CD4-positive, alpha-beta T cell treated with Interleukin-17A for 1 hour (primary cell): ENCODE data around the gene ANTKMT.
"Not testable (repeated sequence)": the region's sequence is repeated elsewhere in the genome, so short reads cannot be mapped to it uniquely, and the experiment has no call there.

Experiments used
- DNase-seq: peaks from one replicate; pipeline ENCODE4 v3.0.0-alpha.2; 2020

ANTKMT gene

DNA sequence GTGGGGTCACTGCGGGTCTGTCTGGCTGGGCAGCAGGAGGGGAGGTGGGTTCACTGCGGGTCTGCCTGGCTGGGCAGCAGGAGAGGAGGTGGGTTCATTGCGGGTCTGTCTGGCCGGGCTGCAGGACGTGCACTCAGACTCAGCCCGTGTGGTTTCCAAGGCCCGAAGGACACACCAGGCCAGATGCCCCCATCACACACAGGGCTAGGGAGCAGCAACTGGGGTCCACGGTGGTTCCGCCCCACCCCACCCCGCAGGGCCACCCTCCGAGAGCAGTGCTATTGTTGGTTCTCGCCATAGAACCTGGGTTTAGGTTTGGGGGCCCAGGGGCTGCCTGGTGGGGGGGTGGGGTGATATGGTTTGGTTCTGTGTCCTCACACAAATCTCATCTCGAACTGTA, 25.7 kb downstream of the ANTKMT start:
- no peak for DNase-seq

- DNase-seq, result no peak
These were observed 27.2 kb downstream of the ANTKMT start for GRCh38 chr16:747978-748746.

DNA sequence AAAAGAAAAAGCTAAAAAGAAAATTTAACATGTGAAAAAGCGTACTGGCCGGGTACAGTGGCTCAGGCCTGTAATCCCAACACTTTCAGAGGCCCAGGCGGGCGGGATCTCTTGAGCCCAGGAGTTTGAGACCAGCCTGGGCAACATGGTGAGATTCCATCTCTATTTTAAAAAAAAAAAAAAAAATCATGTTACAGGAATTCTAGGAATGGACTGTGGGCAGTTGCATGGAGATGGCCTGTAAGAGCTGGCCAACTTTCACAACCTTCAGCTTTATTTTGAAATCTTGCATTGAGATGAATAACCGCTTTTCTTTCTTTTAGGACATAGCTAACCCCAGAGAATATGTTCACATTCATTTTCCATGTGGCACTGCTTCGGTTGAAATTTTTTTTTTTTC, 28.1 kb downstream of the ANTKMT start:
- DNase-seq, result no peak

- DNase-seq, result no peak
These were observed 29.5 kb downstream of the ANTKMT start for GRCh38 chr16:750485-750884.

- no peak for DNase-seq
These were observed 30.4 kb downstream of the ANTKMT start for GRCh38 chr16:751152-752006.

DNA sequence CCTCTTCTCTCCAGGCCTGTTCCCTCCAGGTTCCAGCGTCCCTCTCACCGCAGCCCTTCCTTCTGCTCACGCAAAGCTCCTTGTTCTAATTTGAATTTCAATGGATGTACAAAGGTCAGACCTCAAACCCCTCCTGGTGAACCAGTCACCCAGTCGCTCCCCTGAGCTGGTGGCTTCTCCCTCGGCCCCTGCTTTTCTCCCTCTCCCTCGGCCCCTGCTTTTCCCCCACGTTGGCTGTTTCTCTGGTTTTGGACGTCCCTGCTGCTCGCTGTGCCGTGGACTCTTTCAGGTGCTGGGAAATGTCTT, 31.0 kb downstream of the ANTKMT start:
- DNase-seq, result no peak

DNA sequence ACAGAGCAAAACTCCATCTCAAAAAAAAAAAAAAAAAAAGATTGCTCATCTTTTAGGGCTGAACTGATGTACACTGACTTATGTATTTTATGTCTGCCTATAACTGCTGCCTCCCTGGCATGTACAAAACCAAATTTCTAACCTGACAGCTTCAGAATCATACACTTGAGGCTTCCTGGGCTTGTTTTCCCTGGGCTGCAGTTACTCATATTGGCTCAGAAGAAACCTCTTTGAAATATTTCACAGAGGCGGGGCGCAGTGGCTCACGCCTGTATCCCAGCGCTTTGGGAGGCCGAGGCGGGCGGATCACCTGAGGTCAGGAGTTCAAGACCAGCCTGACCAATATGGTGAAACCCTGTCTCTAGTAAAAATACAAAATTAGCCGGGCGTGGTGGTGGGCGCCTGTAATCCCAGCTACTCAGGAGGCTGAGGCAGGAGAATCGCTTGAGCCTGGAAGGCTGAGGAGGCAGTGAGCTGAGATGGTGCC, 33.2 kb downstream of the ANTKMT start:
- not testable (repeated sequence) for DNase-seq

GRCh38 chr16:754656-755055, 33.7 kb downstream of the ANTKMT start:
- no peak for DNase-seq

DNA sequence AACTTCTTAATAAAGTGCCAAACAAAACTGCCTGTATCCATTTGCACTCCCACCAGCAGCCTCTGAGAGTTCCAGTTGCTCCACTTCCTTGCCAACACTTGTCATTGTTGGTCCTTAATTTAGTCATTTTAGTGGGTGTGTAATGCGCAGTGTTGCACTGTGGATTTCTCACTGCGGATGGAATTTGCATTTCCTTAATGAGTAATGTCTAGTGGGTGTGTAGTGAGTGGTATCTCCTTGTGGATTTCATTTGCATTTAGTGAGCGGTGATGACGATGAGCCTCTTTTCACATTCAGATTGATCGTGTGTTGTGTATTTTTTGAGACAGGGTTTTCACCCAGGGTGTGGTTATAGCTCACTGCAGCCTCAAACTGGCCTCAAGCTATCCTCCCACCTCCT, 35.5 kb downstream of the ANTKMT start:
- DNase-seq, result no peak

GRCh38 chr16:759110-759910, 38.4 kb downstream of the ANTKMT start:
- no peak for DNase-seq

GRCh38 chr16:760065-760464, 39.1 kb downstream of the ANTKMT start:
- DNase-seq, result no peak

DNA sequence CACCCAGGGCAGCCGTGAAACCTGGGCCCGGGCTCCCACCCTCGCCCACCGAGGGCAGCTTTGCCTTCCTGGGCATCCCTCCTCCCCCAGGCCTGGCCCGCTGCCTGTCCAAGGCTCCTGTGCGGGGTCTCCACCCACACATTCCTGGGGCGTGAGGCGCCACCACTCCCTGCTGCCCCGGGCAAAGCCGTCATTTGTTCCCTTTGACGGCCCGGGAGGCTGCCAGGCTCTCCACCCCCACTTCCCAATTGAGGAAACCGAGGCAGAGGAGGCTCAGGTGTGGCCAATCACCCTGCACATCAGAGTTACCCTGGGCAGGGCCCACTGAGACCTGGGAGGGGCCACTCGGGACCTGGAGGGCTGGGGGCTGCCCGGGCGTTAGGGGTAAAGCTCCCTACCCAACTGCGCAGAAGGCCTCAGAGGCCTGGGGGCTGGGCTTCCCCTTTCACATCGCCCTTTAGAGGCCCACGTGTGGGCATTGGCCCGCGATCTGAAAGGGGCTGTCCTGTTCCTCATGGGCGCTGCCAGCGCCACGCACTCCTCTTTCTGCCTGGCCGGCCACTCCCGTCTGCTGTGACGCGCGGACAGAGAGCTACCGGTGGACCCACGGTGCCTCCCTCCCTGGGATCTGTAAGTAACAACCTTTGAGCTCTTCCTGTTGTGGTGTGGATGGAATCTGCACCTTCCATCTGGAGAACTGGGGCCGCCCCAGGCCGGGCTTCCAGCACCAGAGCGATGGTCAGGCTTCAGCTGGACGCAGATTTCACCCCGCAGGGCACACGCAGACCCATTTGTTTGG, 39.8 kb downstream of the ANTKMT start, which contains the start of gene MSLN:
Gene MSLN, plus strand, starts transcription at position 190 of the 799 bp plus-strand sequence. CDS start 1,947 bp downstream, outside the sequence.
- no peak for DNase-seq

GRCh38 chr16:761625-762513, 40.9 kb downstream of the ANTKMT start:
- DNase-seq, result no peak

DNA sequence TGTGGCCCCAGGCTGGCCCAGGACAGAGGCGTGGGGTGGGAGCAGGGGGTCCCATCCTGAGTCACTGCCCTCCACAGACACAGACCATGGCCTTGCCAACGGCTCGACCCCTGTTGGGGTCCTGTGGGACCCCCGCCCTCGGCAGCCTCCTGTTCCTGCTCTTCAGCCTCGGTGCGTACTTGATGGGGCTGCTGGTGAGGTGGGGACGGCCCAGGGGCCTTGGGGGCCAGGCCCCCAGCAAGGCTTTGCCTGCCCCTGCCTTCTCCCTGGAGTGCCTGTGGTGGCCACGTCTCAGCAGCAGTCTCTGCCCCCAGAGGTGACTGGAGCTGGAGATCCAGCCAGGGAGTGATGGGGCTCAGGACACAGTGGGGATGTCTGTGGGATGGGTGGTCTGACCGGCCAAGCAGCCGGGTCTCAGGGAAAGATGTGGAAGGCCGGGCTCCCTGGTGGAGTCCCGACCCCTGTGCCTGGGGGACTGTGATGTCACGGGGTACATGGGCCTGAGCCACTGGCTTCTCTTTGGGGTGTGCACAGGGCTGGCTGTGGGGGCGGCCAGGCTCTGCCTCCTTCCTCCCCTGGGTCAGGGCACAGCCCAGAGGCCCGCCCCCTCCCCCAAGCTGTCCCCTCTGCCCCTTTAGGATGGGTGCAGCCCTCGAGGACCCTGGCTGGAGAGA, 41.8 kb downstream of the ANTKMT start:
- no peak for DNase-seq

DNA sequence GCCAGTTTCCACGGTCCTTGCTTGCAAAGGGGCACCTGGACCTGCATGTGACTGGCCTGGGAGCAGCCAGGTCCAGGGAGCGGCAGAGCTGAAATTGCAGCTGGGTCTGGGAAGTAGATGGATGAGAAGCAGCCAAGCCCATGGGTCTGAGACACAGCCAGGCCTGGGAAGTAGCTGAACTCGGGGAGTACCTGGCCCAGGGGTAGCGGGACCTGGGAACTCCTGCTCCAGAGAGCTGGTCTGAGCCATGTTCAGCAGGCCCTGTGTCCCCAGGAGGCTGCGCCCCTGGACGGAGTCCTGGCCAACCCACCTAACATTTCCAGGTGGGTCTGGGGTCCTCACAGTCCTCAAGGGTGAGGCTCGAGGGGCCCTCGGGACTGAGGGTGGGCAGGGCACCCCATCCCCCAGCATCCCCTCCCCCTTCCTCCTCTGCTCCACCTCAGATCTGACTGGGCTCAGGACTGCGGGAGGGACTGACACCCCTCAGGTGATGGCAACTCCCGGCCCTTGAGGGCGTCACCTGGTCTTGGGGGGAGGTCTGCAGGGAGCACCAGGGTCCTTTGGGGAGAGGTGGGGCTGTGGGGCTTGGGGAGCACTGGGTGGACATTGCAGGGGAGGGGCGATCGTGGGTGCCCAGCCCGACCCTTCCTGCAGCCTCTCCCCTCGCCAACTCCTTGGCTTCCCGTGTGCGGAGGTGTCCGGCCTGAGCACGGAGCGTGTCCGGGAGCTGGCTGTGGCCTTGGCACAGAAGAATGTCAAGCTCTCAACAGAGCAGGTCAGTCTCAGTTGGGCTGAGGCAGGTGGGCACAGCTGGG, 42.6 kb downstream of the ANTKMT start:
- DNase-seq, result no peak

DNA sequence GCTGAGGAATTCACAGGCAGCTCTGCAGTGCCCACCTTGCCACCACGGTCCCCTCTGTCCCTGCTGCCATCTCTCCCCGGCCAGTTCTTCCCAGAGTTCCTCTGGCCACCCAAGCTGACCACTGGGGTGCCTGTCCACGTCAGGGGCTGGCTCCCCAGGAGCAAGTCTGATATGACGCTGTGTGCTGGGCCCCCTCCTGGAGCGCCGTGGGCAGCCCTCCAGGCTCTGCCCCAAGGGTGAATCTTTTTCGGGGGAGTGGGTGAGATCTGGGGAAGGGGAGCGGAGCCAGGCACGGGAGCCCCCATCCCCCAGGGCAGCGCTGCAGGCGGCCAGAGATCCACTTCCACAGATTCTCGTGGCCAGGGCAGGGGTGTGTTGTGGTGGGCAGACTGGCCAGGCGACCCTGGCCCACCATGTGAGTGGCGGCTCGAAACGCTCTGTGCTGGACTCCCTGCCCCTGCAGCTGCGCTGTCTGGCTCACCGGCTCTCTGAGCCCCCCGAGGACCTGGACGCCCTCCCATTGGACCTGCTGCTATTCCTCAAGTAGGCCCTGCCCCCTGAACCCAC, 43.3 kb downstream of the ANTKMT start:
- DNase-seq, result no peak

DNA sequence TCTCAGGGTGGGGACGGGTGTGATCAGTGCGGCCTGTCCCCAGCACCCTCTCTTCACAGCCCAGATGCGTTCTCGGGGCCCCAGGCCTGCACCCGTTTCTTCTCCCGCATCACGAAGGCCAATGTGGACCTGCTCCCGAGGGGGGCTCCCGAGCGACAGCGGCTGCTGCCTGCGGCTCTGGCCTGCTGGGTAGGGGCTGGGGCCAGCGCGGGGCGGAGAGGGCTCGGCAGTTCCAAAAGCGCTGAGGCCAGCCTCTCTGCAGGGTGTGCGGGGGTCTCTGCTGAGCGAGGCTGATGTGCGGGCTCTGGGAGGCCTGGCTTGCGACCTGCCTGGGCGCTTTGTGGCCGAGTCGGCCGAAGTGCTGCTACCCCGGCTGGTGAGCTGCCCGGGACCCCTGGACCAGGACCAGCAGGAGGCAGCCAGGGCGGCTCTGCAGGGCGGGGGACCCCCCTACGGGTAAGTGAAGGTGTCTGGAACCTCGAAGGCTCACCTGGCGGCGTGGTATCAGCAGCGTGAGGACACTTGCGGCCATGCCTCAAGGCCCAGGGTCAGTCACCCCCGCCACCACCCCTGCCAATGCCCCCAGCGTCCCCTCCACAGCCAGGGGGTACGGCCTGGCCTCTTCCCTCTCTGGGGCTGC, 44.0 kb downstream of the ANTKMT start:
- no peak for DNase-seq

- no peak for DNase-seq
These were observed 44.5 kb downstream of the ANTKMT start for GRCh38 chr16:765488-765865.
